ENCODE results near the gene FRMD4A.

DNA sequence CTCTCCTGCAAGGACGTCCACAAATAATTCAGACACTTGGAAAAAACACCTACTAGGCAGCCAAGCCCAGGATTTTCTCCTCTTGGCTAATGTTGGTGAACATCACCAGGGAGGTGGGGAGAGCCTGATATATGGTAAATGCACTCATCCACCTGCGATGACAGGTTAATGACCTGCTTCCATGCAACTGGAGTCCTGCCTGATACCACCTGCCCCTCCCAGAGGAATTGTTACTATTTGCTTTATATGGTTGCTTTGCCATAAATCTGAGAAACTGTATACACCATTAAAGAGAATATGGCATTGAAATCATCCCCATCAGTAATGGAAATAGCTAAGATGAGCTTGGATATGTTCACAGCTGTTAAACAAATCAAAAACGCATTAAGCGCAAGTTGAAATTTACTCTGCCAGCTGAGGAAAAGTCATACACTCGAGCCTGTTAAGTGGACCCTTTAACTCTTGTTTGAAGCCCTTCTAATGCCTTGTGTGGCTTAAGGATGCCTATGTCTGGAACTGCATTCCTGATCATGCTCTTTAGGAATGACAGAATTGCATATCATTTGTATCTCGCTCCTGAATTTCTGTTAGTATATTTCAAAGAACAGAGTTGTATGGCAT, 535.6 kb downstream of the FRMD4A start:
- TF ChIP-seq, protein P1, sequence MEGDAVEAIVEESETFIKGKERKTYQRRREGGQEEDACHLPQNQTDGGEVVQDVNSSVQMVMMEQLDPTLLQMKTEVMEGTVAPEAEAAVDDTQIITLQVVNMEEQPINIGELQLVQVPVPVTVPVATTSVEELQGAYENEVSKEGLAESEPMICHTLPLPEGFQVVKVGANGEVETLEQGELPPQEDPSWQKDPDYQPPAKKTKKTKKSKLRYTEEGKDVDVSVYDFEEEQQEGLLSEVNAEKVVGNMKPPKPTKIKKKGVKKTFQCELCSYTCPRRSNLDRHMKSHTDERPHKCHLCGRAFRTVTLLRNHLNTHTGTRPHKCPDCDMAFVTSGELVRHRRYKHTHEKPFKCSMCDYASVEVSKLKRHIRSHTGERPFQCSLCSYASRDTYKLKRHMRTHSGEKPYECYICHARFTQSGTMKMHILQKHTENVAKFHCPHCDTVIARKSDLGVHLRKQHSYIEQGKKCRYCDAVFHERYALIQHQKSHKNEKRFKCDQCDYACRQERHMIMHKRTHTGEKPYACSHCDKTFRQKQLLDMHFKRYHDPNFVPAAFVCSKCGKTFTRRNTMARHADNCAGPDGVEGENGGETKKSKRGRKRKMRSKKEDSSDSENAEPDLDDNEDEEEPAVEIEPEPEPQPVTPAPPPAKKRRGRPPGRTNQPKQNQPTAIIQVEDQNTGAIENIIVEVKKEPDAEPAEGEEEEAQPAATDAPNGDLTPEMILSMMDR (IDR thresholded peaks at IDR 0.05): no peak
- no peak for TF ChIP-seq ZFX (IDR thresholded peaks at IDR 0.05; ENCODE audit: borderline replicate concordance)
